Measurements from ENCODE around the gene SRRT.
A peak's percentile ranks its signal among the peaks of the same experiment; 100 is the strongest.

Gene SRRT

DNA sequence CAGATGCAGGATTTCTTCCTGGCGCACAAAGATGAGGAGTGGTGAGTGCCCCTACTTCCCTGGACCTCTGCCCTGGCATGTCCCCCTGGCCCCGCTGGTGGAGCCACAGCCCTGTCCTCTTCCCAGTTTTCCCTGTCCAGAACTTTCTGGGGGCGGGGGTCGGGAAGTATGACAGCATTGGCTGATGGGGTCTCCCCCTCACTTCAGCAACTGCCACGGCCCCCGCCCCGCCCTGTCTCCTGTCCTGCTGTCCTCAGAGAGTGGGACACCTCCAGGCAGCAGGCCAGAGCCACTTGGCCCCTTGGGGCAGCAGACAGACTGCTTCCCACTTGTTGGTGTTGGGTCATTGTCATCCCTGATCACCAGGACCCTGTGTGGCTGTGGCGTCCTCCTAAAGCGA is 7.3 kb downstream of the SRRT start:
- no peak for DNase-seq

- DNase-seq: no peak
These were observed 8.1 kb downstream of the SRRT start for GRCh38 chr7:100882785-100883526.

GRCh38 chr7:100884736-100885439 is 10.0 kb downstream of the SRRT start:
- DNase-seq: peak; percentile 48

GRCh38 chr7:100885440-100886141 is 10.7 kb downstream of the SRRT start:
- no peak for DNase-seq

- DNase-seq: no peak
These were observed 11.4 kb downstream of the SRRT start for GRCh38 chr7:100886142-100886935.

- DNase-seq: no peak
These were observed 12.1 kb downstream of the SRRT start for GRCh38 chr7:100886936-100887515.

GRCh38 chr7:100887516-100888290 is 12.8 kb downstream of the SRRT start:
- DNase-seq: peak; percentile 45

GRCh38 chr7:100888291-100888987 is 13.5 kb downstream of the SRRT start:
- no peak for DNase-seq

GRCh38 chr7:100888988-100889750 is 14.3 kb downstream of the SRRT start, which contains the start of gene UFSP1:
Gene UFSP1 (minus strand): TSS chr7:100889715. CDS start chr7:100889271, 444 bp downstream.
- no peak for DNase-seq

- DNase-seq: no peak
These were observed 16.0 kb downstream of the SRRT start for GRCh38 chr7:100890653-100891567.

DNA sequence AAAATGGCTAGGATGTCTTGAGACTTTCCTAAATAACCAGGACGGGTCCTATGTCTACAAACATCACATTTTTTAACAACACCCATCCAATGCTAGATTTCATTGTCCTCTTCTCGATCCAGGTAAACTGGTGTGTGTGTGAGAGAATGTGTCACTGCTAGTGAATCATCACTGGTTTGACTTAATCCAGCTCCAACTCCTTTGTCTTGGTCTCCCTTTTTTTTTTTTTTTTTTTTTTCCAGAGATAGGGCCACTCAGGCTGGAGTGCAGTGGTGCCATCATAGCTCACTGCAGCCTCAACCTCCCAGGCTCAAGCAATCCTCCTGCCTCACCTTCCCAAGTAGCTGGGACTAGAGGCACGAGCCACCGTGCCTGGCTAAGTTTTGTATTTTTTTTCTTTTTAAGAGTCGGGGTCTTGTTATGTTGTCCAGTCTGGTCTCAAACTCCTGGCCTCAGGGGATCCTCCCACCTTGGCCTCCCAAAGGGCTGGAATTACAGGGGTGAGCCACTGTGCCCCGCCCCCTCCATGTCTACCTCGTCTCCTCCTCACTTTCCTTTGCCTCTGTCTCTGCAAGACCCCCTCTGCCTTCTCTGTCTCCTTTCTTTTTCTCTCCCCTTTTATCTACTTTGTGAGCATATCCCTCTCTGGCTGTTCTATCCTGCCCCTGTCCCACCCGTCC is 16.8 kb downstream of the SRRT start:
- DNase-seq: no peak

GRCh38 chr7:100892364-100893317 is 17.7 kb downstream of the SRRT start:
- DNase-seq: no peak

DNA sequence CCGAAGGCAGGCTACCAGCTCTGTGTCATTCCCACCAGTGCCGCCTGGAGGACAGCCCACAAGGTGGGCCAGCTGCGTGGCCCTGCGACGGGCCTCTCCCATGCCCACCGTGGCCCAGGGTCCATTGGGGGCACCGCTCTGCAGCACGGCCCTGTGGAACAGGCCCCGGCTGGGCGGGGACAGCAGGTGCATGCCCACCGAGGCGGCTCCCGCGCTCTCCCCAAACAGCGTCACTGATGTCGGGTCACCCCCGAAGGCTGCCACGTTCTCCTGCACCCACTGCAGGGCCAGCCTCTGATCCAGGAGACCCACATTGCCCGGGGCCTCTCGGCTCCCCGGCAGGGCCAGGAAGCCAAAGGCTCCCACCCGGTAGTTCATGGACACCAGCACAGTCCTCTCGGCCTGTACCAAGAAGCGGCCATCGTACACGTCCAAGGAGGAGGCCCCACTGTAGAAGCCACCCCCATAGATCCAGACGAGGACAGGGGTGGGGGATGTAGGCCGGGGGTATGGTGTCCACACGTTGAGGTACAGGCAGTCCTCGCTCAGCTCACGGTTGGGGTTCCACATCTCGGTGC is 18.5 kb downstream of the SRRT start:
- DNase-seq: no peak

DNA sequence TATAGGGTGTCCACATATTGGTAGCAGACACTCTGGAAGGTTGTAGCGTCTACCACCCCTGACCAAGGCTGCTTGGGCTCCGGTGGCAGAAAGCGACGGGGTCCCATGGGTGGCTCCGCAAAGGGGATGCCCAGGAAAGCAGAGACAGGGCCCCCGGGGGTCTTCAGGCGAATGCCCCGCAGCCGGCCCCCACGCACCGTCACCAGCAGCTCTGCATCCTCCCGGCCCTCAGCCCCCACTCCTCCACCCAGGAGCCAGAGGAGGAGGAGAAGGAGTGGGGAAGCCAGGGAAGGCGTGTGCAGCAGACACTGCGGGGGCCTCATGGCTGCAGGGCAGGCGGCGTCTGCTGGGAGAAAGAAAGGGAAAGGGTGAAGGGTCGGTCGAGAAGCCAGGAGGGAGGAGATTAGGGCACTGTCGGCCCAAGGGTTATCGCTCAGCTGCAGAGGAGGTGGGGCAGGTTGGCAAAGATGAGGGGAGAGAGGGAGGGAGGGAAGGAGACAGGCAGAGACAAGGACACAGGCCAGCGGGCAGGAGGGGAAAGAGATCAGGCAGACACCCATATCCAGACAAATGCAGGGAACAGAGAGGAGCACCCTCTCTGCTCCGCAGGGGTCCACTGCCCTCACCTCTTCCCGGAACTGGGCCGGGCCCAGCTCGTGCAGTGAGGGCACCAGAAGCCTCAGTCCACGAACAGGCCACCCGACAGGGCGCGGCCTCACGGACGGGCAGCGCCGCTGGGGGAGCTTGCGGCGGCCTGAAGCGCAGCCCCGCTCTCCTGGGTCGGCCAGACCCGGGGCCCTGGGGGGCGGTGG is 19.2 kb downstream of the SRRT start:
- DNase-seq: no peak

- peak; percentile 50 for DNase-seq
These were observed 20.2 kb downstream of the SRRT start for GRCh38 chr7:100894860-100895700.
